ACHN (cell line): ENCODE data around the gene CCDC83.

Experiments used
- DNase-seq: peaks from one replicate; pipeline ENCODE4 v3.0.0-alpha.2; 2015
- in situ Hi-C: cut with HindIII; loops from 2 replicates; pipeline ENCODE4 v1.10.0; 2017; ENCODE audit warnings: low sequenced_read_pairs, low pct_ligation_motif_present, low pct_unique_long_range_greater_than_20kb

Gene CCDC83

GRCh38 chr11:85855341-85855656, at the start of gene CCDC83:
TSS of gene CCDC83 (plus strand) at chr11:85855383. CDS start at chr11:85865124, 9,741 bp downstream.
- in situ Hi-C loops = no loop called here
- DNase-seq = no peak

GRCh38 chr11:85805387-85805786, 49.8 kb upstream of the CCDC83 start:
- DNase-seq = no peak
- in situ Hi-C loops = no loop called here

- DNase-seq = no peak
- in situ Hi-C loops = no loop called here
Measured at GRCh38 chr11:85806016-85806415, 49.2 kb upstream of the CCDC83 start.

GRCh38 chr11:85806876-85807275, 48.3 kb upstream of the CCDC83 start:
- in situ Hi-C loops = no loop called here

GRCh38 chr11:85809191-85809590, 46.0 kb upstream of the CCDC83 start:
- no peak for DNase-seq
- in situ Hi-C loops = no loop called here

More at GRCh38 chr11:85806876-85807275, 48.3 kb upstream of the CCDC83 start:
- DNase-seq = no peak

- peak; percentile 41 for DNase-seq
- in situ Hi-C loops = no loop called here
Measured at GRCh38 chr11:85809863-85810262, 45.3 kb upstream of the CCDC83 start.

- peak; percentile 9 for DNase-seq
- in situ Hi-C loops = no loop called here
Measured at GRCh38 chr11:85810521-85810870, 44.7 kb upstream of the CCDC83 start.

- in situ Hi-C loops = no loop called here
- peak; percentile 71 for DNase-seq
Measured at GRCh38 chr11:85810871-85811611, 44.1 kb upstream of the CCDC83 start, which contains the start of gene SYTL2. TSS of gene SYTL2 (minus strand) at chr11:85811141. CDS start at chr11:85757725, 53,416 bp downstream.

GRCh38 chr11:85811624-85812023, 43.6 kb upstream of the CCDC83 start:
- no peak for DNase-seq
- in situ Hi-C loops = no loop called here

GRCh38 chr11:85813721-85814120, 41.5 kb upstream of the CCDC83 start:
- DNase-seq = no peak
- in situ Hi-C loops = no loop called here

GRCh38 chr11:85815186-85815931, 39.8 kb upstream of the CCDC83 start:
- in situ Hi-C loops = no loop called here
- DNase-seq = no peak

- in situ Hi-C loops = no loop called here
- DNase-seq = no peak
Measured at GRCh38 chr11:85819441-85819840, 35.7 kb upstream of the CCDC83 start.

- in situ Hi-C loops = no loop called here
- no peak for DNase-seq
Measured at GRCh38 chr11:85821636-85822035, 33.5 kb upstream of the CCDC83 start.

GRCh38 chr11:85822814-85823213, 32.4 kb upstream of the CCDC83 start:
- DNase-seq = peak; percentile 78
- in situ Hi-C loops = no loop called here

GRCh38 chr11:85823816-85824215, 31.4 kb upstream of the CCDC83 start:
- in situ Hi-C loops = no loop called here
- no peak for DNase-seq

- no peak for DNase-seq
- in situ Hi-C loops = no loop called here
Measured at GRCh38 chr11:85825616-85826015, 29.6 kb upstream of the CCDC83 start.

GRCh38 chr11:85826116-85826855, 28.9 kb upstream of the CCDC83 start:
- peak; percentile 25 for DNase-seq
- in situ Hi-C loops = no loop called here

- in situ Hi-C loops = no loop called here
- DNase-seq = peak; percentile 65
Measured at GRCh38 chr11:85827748-85828639, 27.2 kb upstream of the CCDC83 start.

- in situ Hi-C loops = no loop called here
Measured at GRCh38 chr11:85828640-85828978, 26.6 kb upstream of the CCDC83 start.

More at GRCh38 chr11:85828640-85828978, 26.6 kb upstream of the CCDC83 start:
- no peak for DNase-seq
